HG03175 (cell line): Measurements from ENCODE around the gene SLC17A6.

Experiments used
- ATAC-seq: cut with Tn5 transposase; IDR thresholded peaks from one replicate; pipeline ENCODE4 v1.9.1; 2021; ENCODE audit warnings: mild to moderate bottlenecking, moderate library complexity; ENCODE audit not compliant: unreplicated experiment

The SLC17A6 gene

DNA sequence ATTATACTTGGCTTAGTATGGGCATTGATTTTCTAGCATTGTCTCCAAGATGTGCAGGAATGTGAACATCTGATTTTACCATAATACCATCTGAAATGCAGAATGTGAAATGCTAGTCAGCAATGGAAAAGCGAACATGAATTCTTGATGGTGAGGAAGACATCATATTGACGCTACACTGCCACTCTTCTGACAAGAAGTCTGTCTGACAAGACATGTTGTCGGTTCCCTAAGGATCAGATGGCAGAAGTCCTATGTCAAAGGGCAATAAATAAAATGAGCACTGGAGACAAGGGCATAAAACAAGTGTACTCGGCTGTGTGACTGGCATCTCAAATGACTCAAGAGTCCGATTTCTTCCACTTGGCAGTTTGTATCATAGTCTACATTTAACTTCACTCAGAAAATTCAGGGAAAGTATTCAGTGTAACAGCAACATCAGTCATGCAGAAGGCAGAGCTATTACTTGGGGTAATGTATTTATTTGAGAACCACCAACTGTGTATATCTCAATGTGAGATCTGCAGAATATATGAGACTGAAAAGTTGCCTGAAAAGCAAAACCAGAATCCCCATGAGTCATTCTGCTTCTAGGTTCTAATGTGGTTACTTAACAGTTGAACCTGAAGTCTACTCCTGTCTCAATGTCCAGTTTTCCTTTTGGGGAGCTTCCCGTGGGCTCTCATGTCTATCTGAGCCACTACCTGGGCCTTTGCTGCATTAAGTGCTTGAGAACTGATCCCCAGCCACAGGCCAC lies 51.5 kb downstream of the SLC17A6 start:
- ATAC-seq = no peak

DNA sequence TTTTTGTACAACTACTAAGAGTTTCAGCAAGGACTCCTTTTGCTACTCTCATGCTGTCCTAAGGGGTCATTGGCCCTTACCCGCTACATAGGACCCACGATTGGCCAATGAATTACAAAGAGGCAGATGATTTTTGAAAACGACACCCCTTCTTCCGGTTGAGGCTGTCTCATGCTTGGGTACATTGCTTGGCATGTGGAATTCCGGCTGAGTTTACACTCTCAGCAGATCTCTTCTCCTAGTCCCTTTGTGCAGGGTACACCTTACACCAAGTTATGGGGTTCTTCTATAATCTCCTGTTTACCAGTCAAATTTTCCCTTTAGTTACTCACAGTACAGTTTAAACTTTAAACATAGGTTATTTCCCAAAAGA lies 52.1 kb downstream of the SLC17A6 start:
- no peak for ATAC-seq

DNA sequence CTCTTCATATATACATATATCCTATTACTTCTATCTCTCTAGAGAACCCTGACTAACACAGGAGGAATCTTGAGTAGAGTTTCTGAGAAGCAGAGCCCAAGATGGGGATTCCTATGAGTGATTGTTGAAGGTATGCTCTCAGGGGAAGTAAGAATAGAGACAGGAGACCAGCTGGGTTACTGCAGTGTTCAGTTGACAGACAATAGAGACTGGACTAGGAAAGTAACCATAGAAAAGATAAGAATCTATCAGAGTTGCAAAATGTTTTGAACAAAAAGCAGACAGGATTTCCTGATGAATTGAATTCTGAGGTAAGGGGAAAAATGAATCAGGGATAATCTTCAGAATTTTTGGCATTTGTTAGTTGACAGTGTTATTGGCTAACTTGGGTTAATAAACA lies 54.4 kb downstream of the SLC17A6 start:
- no peak for ATAC-seq

DNA sequence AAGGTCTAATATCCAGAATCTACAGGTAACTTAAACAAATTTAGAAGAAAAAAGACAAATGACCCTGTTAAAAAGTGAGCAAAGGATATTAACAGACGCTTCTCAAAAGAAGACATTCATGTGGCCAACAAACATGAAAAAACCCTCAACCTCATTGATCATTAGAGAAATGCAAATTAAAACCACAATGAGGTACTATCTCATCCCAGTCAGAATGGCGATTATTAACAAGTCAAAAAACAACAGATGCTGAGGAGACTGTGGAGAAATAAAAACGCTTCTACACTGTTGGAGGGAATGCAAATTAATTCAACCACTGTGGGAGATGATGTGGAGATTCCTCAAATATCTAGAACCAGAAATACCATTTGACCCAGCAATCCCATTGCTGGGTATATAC lies 67.2 kb downstream of the SLC17A6 start:
- ATAC-seq = no peak

- no peak for ATAC-seq
These were observed 69.1 kb downstream of the SLC17A6 start for GRCh38 chr11:22407267-22407666.

GRCh38 chr11:22407921-22408320 lies 69.7 kb downstream of the SLC17A6 start:
- no peak for ATAC-seq

- no peak for ATAC-seq
These were observed 77.3 kb downstream of the SLC17A6 start for GRCh38 chr11:22415476-22415875.

GRCh38 chr11:22416462-22416861 lies 78.3 kb downstream of the SLC17A6 start:
- ATAC-seq = no peak

DNA sequence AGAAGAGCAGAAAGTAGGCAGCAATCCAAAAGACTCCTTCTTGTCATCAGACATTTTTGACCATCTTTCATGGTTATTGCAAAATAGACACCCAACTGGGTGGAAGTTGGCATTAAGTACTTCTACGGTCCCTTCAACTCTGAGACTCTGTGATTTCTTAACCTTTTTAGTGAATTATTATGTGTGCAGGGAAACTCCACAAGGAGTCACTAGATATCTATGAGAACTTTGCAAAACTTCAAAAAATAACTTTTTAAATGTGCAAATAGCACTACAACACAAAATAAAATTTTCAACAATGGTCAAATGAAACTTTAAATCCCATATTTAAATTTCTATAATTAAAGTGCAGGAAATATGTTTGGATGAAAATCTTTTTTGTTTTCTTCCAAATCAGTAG lies 88.7 kb downstream of the SLC17A6 start:
- no peak for ATAC-seq
